Measurements from ENCODE around the gene CASQ2. TPM values are rescaled to one million over a fixed set of nuclear protein-coding genes. Genes with fewer than 3 reads are reported as not detected.

CASQ2 gene
- total and polyA plus RNA-seq, 2 of the 4 experiments (the other 2 are of a cell fraction), result not detected

- Histone ChIP-seq H3K9me1 (ENCODE audit: insufficient read depth, low read length) (no peaks in the 10 kb centered on the region), H3K14ac (replicated peaks; ENCODE audit: low read depth, low read length) (no peak overlapping the region), H3K79me1 (ENCODE audit: low read depth in 1 of 2, low read length in 2 of 2) (no peaks in the 10 kb centered on the region), H3K18ac (ENCODE audit: low read depth, low read length) (no peak overlapping the region), H4K91ac (ENCODE audit: insufficient read depth, low read depth, low read length) (no peak overlapping the region), H3K4me1 (ENCODE audit: control insufficient read depth, insufficient read depth, low read length) (no peaks in the 10 kb centered on the region), H3K56ac (ENCODE audit: extremely low read depth, insufficient read depth, low read length) (no peak overlapping the region), H2BK5ac (ENCODE audit: low read depth, low read length, poor library complexity, severe bottlenecking) (no peak overlapping the region), H2BK120ac (ENCODE audit: low read depth, low read length) (no peak overlapping the region), H2AFZ (replicated peaks; ENCODE audit: low read length, poor library complexity) (no peak overlapping the region), H3K27me3 (ENCODE audit: control insufficient read depth, insufficient read depth, low read length) (peaks cover 44% of the 10 kb centered on the region), H4K8ac (ENCODE audit: low read depth in 2 of 2, low read length in 2 of 2) (no peak overlapping the region), H2AK9ac (replicated peaks; ENCODE audit: low read depth, low read length, poor library complexity) (no peak overlapping the region), H3K9me3 (ENCODE audit: control insufficient read depth, insufficient read depth, low read length) (no peaks in the 10 kb centered on the region), H3K23ac (ENCODE audit: low read depth, low read length) (no peak overlapping the region), H3K27ac (ENCODE audit: insufficient read depth, low read length) (no peak overlapping the region), H3K9ac (ENCODE audit: low read depth, low read length) (no peak overlapping the region), H4K20me1 (ENCODE audit: insufficient read depth, low read length) (no peaks in the 10 kb centered on the region), H3K4me2 (ENCODE audit: low read depth, low read length) (no peak overlapping the region), H3K4me3 (ENCODE audit: insufficient read depth, low read depth, low read length) (no peak overlapping the region), H3K4ac (ENCODE audit: low read depth, low read length) (no peak overlapping the region), H2BK20ac (ENCODE audit: low read depth, low read length) (no peak overlapping the region), H2AK5ac (ENCODE audit: low read depth, low read length) (no peak overlapping the region), H2BK15ac (ENCODE audit: low read depth, low read length) (no peak overlapping the region), H4K5ac (ENCODE audit: low read depth, low read length) (no peak overlapping the region), H3K36me3 (ENCODE audit: control insufficient read depth, insufficient read depth, low read length) (no peaks in the 10 kb centered on the region)
- WGBS, 2 experiments (ENCODE audit: extremely low coverage in 2 of 2, insufficient read length in 1 of 2), result 90% methylated on average over 2 of the region's 9 CpGs; no CpG with 5 or more reads in 1 of the 2 experiments
- BruUV-seq (replicated peaks), result no TSS peak
- ATAC-seq (ENCODE audit: low read depth) (no peak), DNase-seq (no peak)
- POLR2A ChIA-PET (ENCODE audit: unreplicated experiment), result interaction anchor here (0.6 kb wide), 1 partner anchor 1051 kb away, joined by 10 read pairs; no protein-coding TSS in a partner anchor
- CTCF ChIA-PET, result no interaction called here
- intact Hi-C loops (cut with micrococcal nuclease), result no loop called here
- no peak for TF ChIP-seq FOS (IDR thresholded peaks at IDR 0.05; ENCODE audit: low read depth, low read length)
- TF ChIP-seq ELK1 (IDR thresholded peaks at IDR 0.05; ENCODE audit: borderline replicate concordance, low read depth, low read length), result no peak
- TF ChIP-seq CTCF (conservative IDR thresholded peaks at IDR 0.05; ENCODE audit: low read depth, low read length), result no peak
- TF ChIP-seq RAD21 (IDR thresholded peaks at IDR 0.05; ENCODE audit: low read length), result no peak
- TF ChIP-seq MAFK (IDR thresholded peaks at IDR 0.05; ENCODE audit: low read depth, low read length), result no peak
- TF ChIP-seq USF2 (IDR thresholded peaks at IDR 0.05; ENCODE audit: low read depth, low read length), result no peak
- TF ChIP-seq RCOR1 (IDR thresholded peaks at IDR 0.05; ENCODE audit: insufficient replicate concordance, low read length), result no peak
- no peak for TF ChIP-seq CEBPB (IDR thresholded peaks at IDR 0.05; ENCODE audit: low read depth, low read length)
- TF ChIP-seq MXI1 (IDR thresholded peaks at IDR 0.05; ENCODE audit: borderline replicate concordance, low read depth, low read length), result no peak
- dilution Hi-C loops (cut with HindIII; ENCODE audit: low sequenced_read_pairs, unreplicated experiment), result no loop called here
- in situ Hi-C loops (cut with MboI; ENCODE audit: low sequenced_read_pairs), result no loop called here
Measured at GRCh38 chr1:115710859-115711624, 57.5 kb downstream of the CASQ2 start.

Data from IMR-90 (cell line).